Kidney epithelial cell (primary cell): ENCODE results near the gene CD74. TPM values are rescaled to one million over a fixed set of nuclear protein-coding genes. Genes with fewer than 3 reads are reported as not detected.
A peak's percentile ranks its signal among the peaks of the same experiment; 100 is the strongest.

Source experiments
- DNase-seq: peaks from one replicate; pipeline ENCODE4 v3.0.0-alpha.2; 2010; ENCODE audit warnings: low read depth
- H3K27me3 ChIP-seq: 2 replicates; pipeline ENCODE4 v1.6.0; 2011; ENCODE audit warnings: low read length; ENCODE audit not compliant: control insufficient read depth, insufficient read depth
- H3K36me3 ChIP-seq: 2 replicates; pipeline ENCODE4 v1.5.1; 2011; ENCODE audit warnings: low read length; ENCODE audit not compliant: control insufficient read depth, insufficient read depth
- H3K4me3 ChIP-seq: 2 replicates; pipeline ENCODE4 v1.5.1; 2011; ENCODE audit warnings: low read depth, mild to moderate bottlenecking, control low read depth, low read length
- total RNA-seq: library from RNA; depleted of rRNA; stranded (reverse); fragments of >200 nt; gene quantifications from 2 replicates; pipeline ENCODE4 v1.2.3, GENCODE V29; 2015
- TF ChIP-seq, protein P1 (sequence below): IDR thresholded peaks from 2 replicates; pipeline ENCODE4 v1.5.1; 2011; ENCODE audit warnings: mild to moderate bottlenecking, moderate library complexity, low read length, control low read depth, inconsistent platforms; ENCODE audit not compliant: insufficient read depth, poor library complexity, severe bottlenecking

CD74 gene
- total RNA-seq, 1 donor from 2014 or later = 119 TPM

DNA sequence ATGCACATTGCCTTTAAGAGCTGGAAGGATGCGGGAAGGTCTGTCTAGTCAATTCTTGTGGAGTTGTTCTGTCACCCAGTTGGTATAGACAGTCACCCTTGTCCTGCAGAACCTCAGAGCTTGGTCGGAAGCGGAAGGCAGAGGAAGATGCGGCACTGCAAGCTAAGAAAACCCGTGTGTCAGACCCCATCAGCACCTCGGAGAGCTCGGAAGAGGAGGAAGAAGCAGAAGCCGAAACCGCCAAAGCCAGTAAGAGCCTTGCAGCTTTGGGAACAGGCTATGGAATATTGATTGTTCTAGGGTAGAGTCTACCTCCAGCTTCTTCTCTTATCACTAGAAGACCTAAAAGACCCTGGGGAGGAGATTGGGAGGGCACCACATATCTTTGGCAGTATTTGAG, 48.7 kb downstream of the CD74 start:
- H3K36me3 ChIP-seq = peaks cover 5% of the 10 kb centered on the region
- TF ChIP-seq, protein P1, sequence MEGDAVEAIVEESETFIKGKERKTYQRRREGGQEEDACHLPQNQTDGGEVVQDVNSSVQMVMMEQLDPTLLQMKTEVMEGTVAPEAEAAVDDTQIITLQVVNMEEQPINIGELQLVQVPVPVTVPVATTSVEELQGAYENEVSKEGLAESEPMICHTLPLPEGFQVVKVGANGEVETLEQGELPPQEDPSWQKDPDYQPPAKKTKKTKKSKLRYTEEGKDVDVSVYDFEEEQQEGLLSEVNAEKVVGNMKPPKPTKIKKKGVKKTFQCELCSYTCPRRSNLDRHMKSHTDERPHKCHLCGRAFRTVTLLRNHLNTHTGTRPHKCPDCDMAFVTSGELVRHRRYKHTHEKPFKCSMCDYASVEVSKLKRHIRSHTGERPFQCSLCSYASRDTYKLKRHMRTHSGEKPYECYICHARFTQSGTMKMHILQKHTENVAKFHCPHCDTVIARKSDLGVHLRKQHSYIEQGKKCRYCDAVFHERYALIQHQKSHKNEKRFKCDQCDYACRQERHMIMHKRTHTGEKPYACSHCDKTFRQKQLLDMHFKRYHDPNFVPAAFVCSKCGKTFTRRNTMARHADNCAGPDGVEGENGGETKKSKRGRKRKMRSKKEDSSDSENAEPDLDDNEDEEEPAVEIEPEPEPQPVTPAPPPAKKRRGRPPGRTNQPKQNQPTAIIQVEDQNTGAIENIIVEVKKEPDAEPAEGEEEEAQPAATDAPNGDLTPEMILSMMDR = no peak
- no peak for DNase-seq
- no peak overlapping the region for H3K4me3 ChIP-seq
- H3K27me3 ChIP-seq = no peaks in the 10 kb centered on the region

DNA sequence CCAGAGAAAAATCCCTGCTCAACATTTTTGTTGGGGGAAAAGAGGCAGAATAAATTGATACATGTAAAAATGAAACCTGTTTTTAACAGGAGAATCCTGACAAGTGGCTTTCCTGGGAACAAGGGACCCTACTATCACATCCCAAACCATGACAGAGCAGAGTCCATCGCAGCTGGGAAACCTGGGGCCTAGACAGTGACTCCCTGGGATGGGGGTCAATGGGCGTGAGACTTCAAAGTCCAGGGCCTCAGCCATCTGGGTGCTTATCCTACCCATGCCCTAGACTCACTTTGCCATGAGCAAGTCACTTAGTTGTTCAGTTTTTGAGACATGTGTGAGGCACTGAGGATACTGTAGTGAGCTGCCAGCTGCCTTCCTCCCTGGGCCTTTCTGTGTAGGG, 49.5 kb downstream of the CD74 start:
- DNase-seq = no peak
- Histone ChIP-seq H3K27me3 (no peaks in the 10 kb centered on the region), H3K36me3 (peaks cover 5% of the 10 kb centered on the region), H3K4me3 (no peak overlapping the region)
- TF ChIP-seq, protein P1 = no peak

DNA sequence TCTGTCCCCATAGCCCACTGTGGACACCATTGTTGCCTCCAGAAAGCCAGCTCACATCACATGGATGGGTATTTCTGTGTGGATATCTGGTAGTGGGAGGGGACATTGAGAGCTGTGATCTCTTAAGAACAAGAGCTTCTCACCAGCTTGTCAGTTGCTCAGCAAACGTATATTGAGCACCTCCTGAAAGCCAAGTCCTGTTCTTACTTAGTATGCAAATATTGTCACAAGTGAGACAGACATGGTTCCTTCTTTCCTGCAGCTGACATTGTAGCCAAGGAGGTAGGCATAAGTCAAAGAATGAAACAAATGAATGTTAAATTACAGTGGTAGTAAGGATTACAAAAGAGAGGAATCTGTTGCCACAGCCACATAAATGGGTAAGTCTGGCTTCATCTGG, 51.4 kb downstream of the CD74 start:
- peaks cover 3% of the 10 kb centered on the region for H3K36me3 ChIP-seq
- no peak for DNase-seq
- no peak overlapping the region for H3K4me3 ChIP-seq
- TF ChIP-seq, protein P1 = no peak
- H3K27me3 ChIP-seq = no peaks in the 10 kb centered on the region

DNA sequence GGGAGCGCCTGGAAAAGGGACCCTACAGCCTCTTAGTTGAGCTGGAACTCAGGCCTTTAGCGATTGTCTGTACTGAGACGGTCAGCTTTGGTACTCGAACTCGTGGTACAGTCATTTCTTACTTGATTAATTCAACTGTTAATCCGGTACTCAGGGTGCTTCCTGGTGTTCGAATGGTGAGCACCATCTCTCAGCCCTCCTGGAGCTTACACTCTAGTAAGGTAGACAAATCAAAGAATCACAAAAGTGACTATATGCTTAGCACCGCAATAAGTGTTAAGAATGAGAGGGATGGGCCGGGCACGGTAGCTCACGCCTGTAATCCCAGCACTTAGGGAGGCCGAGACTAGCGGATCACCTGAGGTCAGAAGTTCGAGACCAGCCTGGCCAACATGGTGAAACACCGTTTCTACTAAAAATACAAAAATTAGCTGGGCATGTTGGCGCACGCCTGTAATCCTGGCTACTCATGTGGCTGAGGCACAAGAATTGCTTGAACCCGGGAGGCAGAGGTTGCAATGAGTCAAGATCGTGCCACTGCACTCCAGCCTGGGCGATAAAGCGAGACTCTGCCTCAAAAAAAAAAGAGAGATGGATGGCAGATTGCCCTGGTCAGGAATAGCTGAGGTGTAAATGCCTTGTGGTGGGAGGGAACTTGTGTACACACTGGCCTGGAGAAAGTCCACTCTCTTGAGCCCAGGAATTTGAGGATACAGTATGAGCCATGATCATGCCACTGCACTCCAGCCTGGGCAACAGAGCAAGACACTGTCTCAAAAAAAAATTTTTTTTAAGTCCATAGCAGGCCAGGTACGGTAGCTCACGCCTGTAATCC, 54.2 kb downstream of the CD74 start:
- Histone ChIP-seq H3K36me3 (peaks cover 1% of the 10 kb centered on the region), H3K4me3 (peak overlapping the region; percentile 87), H3K27me3 (no peaks in the 10 kb centered on the region)
- TF ChIP-seq, protein P1 = no peak
- DNase-seq = no peak

GRCh38 chr5:150357326-150358260, 55.1 kb downstream of the CD74 start, which contains the start of gene TCOF1:
TSS of gene TCOF1 (plus strand) at chr5:150357697. CDS start at chr5:150357747, 50 bp downstream.
- TF ChIP-seq, protein P1 = no peak
- Histone ChIP-seq H3K27me3 (no peaks in the 10 kb centered on the region), H3K4me3 (peak within 1 kb of the TSS; percentile 87), H3K36me3 (peaks cover 1% of the 10 kb centered on the region)
- peak; percentile 75 for DNase-seq
